Gastrocnemius medialis (tissue), 4 donors: ENCODE results near the gene C9orf40. TPM values are rescaled to one million over a fixed set of nuclear protein-coding genes. Genes with fewer than 3 reads are reported as not detected.
A peak's percentile ranks its signal among the peaks of the same experiment; 100 is the strongest.

Experiments
- ATAC-seq, 2 donors: fragments of 150-250 bp; one replicate each; pipeline ENCODE4 v1.9.1; 2016
- DNase-seq, 2 donors: peaks; one replicate each; pipeline ENCODE4 v3.0.0-alpha.2; 2019
- H3K27ac ChIP-seq, 4 donors: fragments of 200-600 bp; sonication (generic); 1 replicate in 1 of 4; 2 replicates in 3 of 4; pipeline ENCODE4 v1.5.1; 2016 to 2018; ENCODE audit warnings: mild to moderate bottlenecking in 2 of 4, moderate library complexity in 1 of 4
- H3K27me3 ChIP-seq, 3 donors: fragments of 200-600 bp; sonication (generic) in 2 of 3; 1 replicate in 1 of 3; 2 replicates in 2 of 3; pipeline versions ENCODE4 v1.5.1 to v1.6.0; 2016 to 2019; ENCODE audit warnings: mild to moderate bottlenecking in 1 of 3, moderate library complexity in 1 of 3
- H3K36me3 ChIP-seq, 2 donors: fragments of 200-600 bp; sonication (generic) in 1 of 2; one replicate each; pipeline ENCODE4 v1.5.1; 2017 to 2018
- H3K4me1 ChIP-seq, 2 donors: fragments of 200-600 bp; sonication (generic) in 1 of 2; one replicate each; pipeline ENCODE4 v1.5.1; 2016 to 2017; ENCODE audit warnings: mild to moderate bottlenecking in 2 of 2
- H3K4me3 ChIP-seq, 4 donors: fragments of 200-600 bp; sonication (generic) in 3 of 4; 1 replicate in 1 of 4; 2 replicates in 3 of 4; pipeline ENCODE4 v1.5.1; 2016 to 2019; ENCODE audit warnings: mild to moderate bottlenecking in 2 of 4
- H3K9me3 ChIP-seq, 3 donors: fragments of 200-600 bp; sonication (generic) in 2 of 3; 1 replicate in 1 of 3; 2 replicates in 2 of 3; pipeline ENCODE4 v1.5.1; 2016 to 2019
- POLR2A ChIP-seq, 2 donors: fragments of 450-650 bp; IDR thresholded peaks; one replicate each; pipeline ENCODE4 v1.6.1; 2017; ENCODE audit warnings: antibody characterized with exemption in 2 of 2, mild to moderate bottlenecking in 2 of 2, moderate library complexity in 2 of 2
- in situ Hi-C, 4 donors: fragments of 200-750 bp; cut with MboI; loops; one replicate each; pipeline versions ENCODE4 v1.15.0 to v1.8.0; 2017; ENCODE audit warnings: low sequenced_read_pairs in 4 of 4
- intact Hi-C: fragments of 100-400 bp; cut with DNase I; formaldehyde crosslinking; loops from one replicate; pipeline ENCODE4 v1.15.1; 2023; ENCODE audit warnings: low total_unique reads
- total RNA-seq, 4 donors: library from RNA; depleted of rRNA; stranded (reverse); fragments of >200 nt; gene quantifications; one replicate each; pipeline versions ENCODE4 v1.1.0 to v1.2.3, GENCODE V29; 2016
- TF ChIP-seq, protein P1 (sequence below), 5 experiments: fragments of 450-650 bp in 3 of 5; fragments of 200-600 bp in 2 of 5; sonication (generic) in 2 of 5; IDR thresholded peaks in 4 of 5; conservative IDR thresholded peaks in 1 of 5; 1 replicate in 4 of 5; 2 replicates in 1 of 5; pipeline ENCODE4 v1.5.1; 2016 to 2019; ENCODE audit warnings: antibody characterized with exemption in 5 of 5, mild to moderate bottlenecking in 3 of 5, moderate library complexity in 3 of 5

The C9orf40 gene
- total RNA-seq, 4 donors from 2014 or later, result 1.2 to 4.2 (median 2.6) TPM

DNA sequence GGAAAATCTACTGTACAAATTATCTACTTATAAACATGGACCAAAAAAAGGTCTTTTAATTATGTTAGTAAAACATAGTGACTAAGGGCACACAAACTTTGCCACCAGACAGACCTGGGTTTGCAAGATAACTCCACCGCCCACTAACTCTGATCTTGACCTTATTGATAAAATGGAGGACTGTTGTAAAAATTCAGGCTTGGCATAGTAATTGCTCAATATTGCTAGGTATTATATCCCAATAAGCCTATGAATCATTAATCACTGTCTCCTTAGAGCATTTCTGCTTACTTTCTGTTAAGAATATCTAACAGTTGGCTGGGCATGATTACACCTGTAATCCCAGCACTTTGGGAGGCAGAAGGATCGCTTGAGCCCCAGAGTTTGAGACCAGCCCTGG, 3.8 kb downstream of the C9orf40 start:
- no peaks in the 10 kb centered on the region for H3K9me3 ChIP-seq
- intact Hi-C loops, result loop anchor here (2.0 kb wide), 1 partner anchor 54 kb away; no protein-coding TSS in a partner anchor
- ATAC-seq (no peak), DNase-seq (no peak)
- no peaks in the 10 kb centered on the region for H3K36me3 ChIP-seq
- no peaks in the 10 kb centered on the region for H3K27me3 ChIP-seq
- H3K4me3 ChIP-seq, result no peak overlapping the region
- H3K4me1 ChIP-seq, result no peaks in the 10 kb centered on the region
- in situ Hi-C loops, result no loop called here
- no peak for TF ChIP-seq POLR2A (IDR thresholded peaks at IDR 0.05)
- TF ChIP-seq, protein P1, sequence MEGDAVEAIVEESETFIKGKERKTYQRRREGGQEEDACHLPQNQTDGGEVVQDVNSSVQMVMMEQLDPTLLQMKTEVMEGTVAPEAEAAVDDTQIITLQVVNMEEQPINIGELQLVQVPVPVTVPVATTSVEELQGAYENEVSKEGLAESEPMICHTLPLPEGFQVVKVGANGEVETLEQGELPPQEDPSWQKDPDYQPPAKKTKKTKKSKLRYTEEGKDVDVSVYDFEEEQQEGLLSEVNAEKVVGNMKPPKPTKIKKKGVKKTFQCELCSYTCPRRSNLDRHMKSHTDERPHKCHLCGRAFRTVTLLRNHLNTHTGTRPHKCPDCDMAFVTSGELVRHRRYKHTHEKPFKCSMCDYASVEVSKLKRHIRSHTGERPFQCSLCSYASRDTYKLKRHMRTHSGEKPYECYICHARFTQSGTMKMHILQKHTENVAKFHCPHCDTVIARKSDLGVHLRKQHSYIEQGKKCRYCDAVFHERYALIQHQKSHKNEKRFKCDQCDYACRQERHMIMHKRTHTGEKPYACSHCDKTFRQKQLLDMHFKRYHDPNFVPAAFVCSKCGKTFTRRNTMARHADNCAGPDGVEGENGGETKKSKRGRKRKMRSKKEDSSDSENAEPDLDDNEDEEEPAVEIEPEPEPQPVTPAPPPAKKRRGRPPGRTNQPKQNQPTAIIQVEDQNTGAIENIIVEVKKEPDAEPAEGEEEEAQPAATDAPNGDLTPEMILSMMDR (IDR thresholded peaks at IDR 0.05 in 4 of 5, conservative IDR thresholded peaks at IDR 0.05 in 1 of 5), result no peak
- peak overlapping the region in 2 of 4 donors; percentile 36 to 53 for H3K27ac ChIP-seq

DNA sequence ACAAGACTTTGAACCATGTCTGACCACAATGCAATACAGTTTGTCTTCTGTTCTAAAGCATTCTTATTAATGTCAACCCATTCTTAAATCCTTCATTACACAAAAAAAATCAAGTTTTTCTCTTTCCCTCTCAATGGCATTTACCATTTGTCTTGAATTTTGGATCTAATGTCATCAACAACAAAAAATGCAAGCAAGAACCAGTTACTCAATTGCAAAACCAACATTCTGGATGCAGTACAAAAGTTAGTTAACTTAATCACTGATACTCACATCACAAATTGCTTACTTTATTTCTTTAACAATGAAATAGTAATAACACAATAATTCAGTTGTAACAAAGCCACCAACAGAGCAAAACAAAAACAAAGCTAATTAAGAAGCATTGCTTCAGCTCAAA, 6.0 kb downstream of the C9orf40 start:
- intact Hi-C loops (no loop called here), in situ Hi-C loops (no loop called here)
- Histone ChIP-seq H3K27ac (no peak overlapping the region), H3K4me3 (no peak overlapping the region), H3K9me3 (no peaks in the 10 kb centered on the region), H3K4me1 (no peaks in the 10 kb centered on the region), H3K36me3 (no peaks in the 10 kb centered on the region), H3K27me3 (no peaks in the 10 kb centered on the region)
- no peak for TF ChIP-seq POLR2A (IDR thresholded peaks at IDR 0.05)
- TF ChIP-seq, protein P1 (IDR thresholded peaks at IDR 0.05 in 4 of 5, conservative IDR thresholded peaks at IDR 0.05 in 1 of 5), result no peak
- no peak for ATAC-seq
- no peak for DNase-seq

DNA sequence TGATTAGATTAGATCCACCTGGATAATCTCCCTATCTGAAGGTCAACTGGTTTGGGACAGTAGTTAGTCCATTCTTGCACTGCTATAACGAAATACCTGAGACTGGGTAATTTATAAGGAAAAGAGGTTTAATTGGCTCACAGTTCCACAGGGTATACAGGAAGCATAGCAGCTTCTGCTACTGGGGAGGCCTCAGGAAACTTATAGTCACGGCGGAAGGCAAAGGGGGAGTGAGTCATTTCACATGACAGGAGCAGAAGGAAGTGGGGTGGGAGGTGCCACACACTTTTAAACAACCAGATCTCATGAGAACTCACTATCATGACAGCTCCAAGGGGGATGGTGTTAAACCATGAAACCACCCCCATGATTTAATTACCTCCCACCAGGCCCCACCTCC, 9.9 kb downstream of the C9orf40 start:
- in situ Hi-C loops, result no loop called here
- Histone ChIP-seq H3K27me3 (no peaks in the 10 kb centered on the region), H3K4me3 (no peak overlapping the region), H3K4me1 (no peaks in the 10 kb centered on the region), H3K9me3 (no peaks in the 10 kb centered on the region), H3K36me3 (no peaks in the 10 kb centered on the region), H3K27ac (no peak overlapping the region)
- DNase-seq, result no peak
- no peak for ATAC-seq
- intact Hi-C loops, result no loop called here
- TF ChIP-seq POLR2A (IDR thresholded peaks at IDR 0.05), result no peak
- TF ChIP-seq, protein P1 (IDR thresholded peaks at IDR 0.05 in 4 of 5, conservative IDR thresholded peaks at IDR 0.05 in 1 of 5), result no peak

DNA sequence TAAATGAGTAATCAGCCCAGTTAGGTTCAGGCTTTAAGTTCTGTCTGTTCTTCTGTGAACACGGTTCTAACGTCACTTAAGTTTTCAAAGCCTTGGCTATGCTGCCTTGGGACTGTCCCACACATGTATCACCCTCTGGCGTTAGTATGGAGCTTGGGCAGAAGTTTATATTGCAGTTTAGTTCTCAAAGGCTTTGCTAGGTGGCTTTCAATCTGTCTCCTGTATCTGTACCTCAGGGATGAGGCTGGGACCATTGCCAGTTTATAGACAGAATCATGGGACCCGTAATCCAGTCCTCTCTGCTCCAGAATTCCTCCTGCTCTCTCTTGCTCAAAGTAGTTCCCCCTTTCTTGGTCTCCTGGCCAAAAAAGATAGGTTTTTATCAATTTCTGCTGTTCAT, 12.1 kb downstream of the C9orf40 start:
- intact Hi-C loops (no loop called here), in situ Hi-C loops (no loop called here)
- Histone ChIP-seq H3K36me3 (no peaks in the 10 kb centered on the region), H3K9me3 (no peaks in the 10 kb centered on the region), H3K4me3 (no peak overlapping the region), H3K27ac (no peak overlapping the region), H3K27me3 (no peaks in the 10 kb centered on the region), H3K4me1 (no peaks in the 10 kb centered on the region)
- TF ChIP-seq POLR2A (IDR thresholded peaks at IDR 0.05), result no peak
- TF ChIP-seq, protein P1 (IDR thresholded peaks at IDR 0.05 in 4 of 5, conservative IDR thresholded peaks at IDR 0.05 in 1 of 5), result no peak
- ATAC-seq (no peak), DNase-seq (no peak)

DNA sequence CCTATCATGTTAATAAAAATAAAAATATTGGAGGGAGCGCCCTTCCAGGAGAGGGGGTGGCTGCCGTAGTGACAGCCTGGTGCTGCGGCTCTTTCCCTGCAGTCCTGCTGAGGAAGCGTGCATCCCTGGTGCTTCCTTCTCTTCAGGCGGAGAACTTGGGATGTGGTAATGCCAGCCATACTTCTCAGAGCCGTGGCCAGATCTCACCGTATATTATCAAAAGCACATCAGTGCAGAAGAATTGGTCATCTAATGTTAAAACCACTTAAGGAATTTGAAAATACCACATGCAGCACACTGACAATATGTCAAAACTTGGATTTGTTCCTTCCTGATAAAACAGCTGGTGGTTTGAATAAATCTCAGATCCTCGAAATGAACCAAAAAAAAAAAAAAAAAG, 17.7 kb downstream of the C9orf40 start:
- DNase-seq (no peak), ATAC-seq (no peak)
- Histone ChIP-seq H3K4me1 (no peaks in the 10 kb centered on the region), H3K9me3 (no peaks in the 10 kb centered on the region), H3K27me3 (no peaks in the 10 kb centered on the region), H3K36me3 (no peaks in the 10 kb centered on the region), H3K27ac (no peak overlapping the region), H3K4me3 (no peak overlapping the region)
- intact Hi-C loops (no loop called here), in situ Hi-C loops (no loop called here)
- TF ChIP-seq POLR2A (IDR thresholded peaks at IDR 0.05), result no peak
- TF ChIP-seq, protein P1 (IDR thresholded peaks at IDR 0.05 in 4 of 5, conservative IDR thresholded peaks at IDR 0.05 in 1 of 5), result no peak
